GM12878 (cell line): ENCODE measurements around the gene CD163L1.

Experiments
- BACH1 ChIP-seq: fragments of 450-650 bp; IDR thresholded peaks from 2 replicates; pipeline ENCODE4 v1.6.1; 2017; ENCODE audit warnings: mild to moderate bottlenecking, borderline replicate concordance
- CBFB ChIP-seq: IDR thresholded peaks from 2 replicates; pipeline ENCODE4 v1.6.1; 2016; ENCODE audit warnings: antibody characterized with exemption, low read depth
- FOXM1 ChIP-seq: IDR thresholded peaks from 2 replicates; pipeline ENCODE4 v1.6.1; 2012; ENCODE audit warnings: low read depth, mild to moderate bottlenecking, inconsistent platforms, low read length, moderate library complexity
- PAX8 ChIP-seq: fragments of 450-650 bp; IDR thresholded peaks from 2 replicates; pipeline ENCODE4 v1.6.1; 2017; ENCODE audit warnings: mild to moderate bottlenecking, moderate library complexity
- POLR2AphosphoS5 ChIP-seq: IDR thresholded peaks from 2 replicates; pipeline ENCODE4 v1.6.1; 2011; ENCODE audit warnings: mild to moderate bottlenecking, low read length, inconsistent platforms
- TAF1 ChIP-seq: IDR thresholded peaks from 2 replicates; pipeline ENCODE4 v1.6.1; 2011; ENCODE audit warnings: mild to moderate bottlenecking, low read depth, low read length, borderline replicate concordance
- TF ChIP-seq, protein P1 (sequence below), 3 experiments: IDR thresholded peaks in 2 of 3; conservative IDR thresholded peaks in 1 of 3; 2 replicates each; pipeline ENCODE4 v1.5.1; 2011; ENCODE audit warnings: low read depth in 3 of 3, low read length in 3 of 3, mild to moderate bottlenecking in 3 of 3, control low read depth in 2 of 3, moderate library complexity in 2 of 3, inconsistent platforms in 1 of 3, mixed read lengths in 1 of 3; ENCODE audit not compliant: control insufficient read depth in 2 of 3, insufficient read depth in 1 of 3; ENCODE audit errors: extremely low read depth in 1 of 3

DNA sequence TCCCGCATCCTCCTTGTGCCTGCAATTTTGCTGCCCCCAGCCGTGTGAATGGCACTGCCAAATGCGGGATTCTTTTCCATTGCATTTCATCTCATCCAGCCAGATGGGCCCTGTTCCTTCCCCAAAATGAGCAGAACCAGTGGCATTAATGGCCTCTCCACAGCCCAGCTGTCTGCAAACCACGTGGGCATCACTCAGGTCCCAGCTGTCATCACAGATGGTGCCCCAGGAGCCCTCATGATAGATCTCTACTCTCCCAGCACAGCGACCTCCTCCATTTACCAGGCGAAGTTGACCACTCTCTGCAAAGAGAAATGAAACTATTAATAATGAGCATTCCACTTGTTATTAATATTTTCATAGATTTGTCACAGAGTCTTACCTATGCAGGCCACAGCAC lies 42.6 kb upstream of the CD163L1 start:
- TF ChIP-seq POLR2AphosphoS5 (no peak), CBFB (no peak), FOXM1 (no peak), BACH1 (no peak), PAX8 (no peak), TAF1 (no peak)
- TF ChIP-seq, protein P1, sequence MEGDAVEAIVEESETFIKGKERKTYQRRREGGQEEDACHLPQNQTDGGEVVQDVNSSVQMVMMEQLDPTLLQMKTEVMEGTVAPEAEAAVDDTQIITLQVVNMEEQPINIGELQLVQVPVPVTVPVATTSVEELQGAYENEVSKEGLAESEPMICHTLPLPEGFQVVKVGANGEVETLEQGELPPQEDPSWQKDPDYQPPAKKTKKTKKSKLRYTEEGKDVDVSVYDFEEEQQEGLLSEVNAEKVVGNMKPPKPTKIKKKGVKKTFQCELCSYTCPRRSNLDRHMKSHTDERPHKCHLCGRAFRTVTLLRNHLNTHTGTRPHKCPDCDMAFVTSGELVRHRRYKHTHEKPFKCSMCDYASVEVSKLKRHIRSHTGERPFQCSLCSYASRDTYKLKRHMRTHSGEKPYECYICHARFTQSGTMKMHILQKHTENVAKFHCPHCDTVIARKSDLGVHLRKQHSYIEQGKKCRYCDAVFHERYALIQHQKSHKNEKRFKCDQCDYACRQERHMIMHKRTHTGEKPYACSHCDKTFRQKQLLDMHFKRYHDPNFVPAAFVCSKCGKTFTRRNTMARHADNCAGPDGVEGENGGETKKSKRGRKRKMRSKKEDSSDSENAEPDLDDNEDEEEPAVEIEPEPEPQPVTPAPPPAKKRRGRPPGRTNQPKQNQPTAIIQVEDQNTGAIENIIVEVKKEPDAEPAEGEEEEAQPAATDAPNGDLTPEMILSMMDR (IDR thresholded peaks at IDR 0.05 in 2 of 3, conservative IDR thresholded peaks at IDR 0.05 in 1 of 3; ENCODE audit: control insufficient read depth in 2 of 3, extremely low read depth in 1 of 3, insufficient read depth in 1 of 3, low read depth in 3 of 3, low read length in 3 of 3) = no peak
